NCI-H187 (cell line): Measurements from ENCODE around the gene CCL22.
A peak's percentile ranks its signal among the peaks of the same experiment; 100 is the strongest.
"Not testable (repeated sequence)": the region's sequence is repeated elsewhere in the genome, so short reads cannot be mapped to it uniquely, and the experiment has no call there.

ENCODE experiments used
- DNase-seq, 2 experiments: peaks; one replicate each; lab custom pipeline; 2025; lab: John Stamatoyannopoulos, UW

Gene CCL22

GRCh38 chr16:57358527-57359095, at the start of gene CCL22:
CCL22 (plus strand) TSS chr16:57358783; CDS start chr16:57358817, 34 bp downstream.
- DNase-seq = no peak

GRCh38 chr16:57310801-57311200, 47.8 kb upstream of the CCL22 start:
- no peak for DNase-seq

- DNase-seq = no peak
These were observed 45.1 kb upstream of the CCL22 start for GRCh38 chr16:57313509-57313908.

- no peak for DNase-seq
These were observed 44.3 kb upstream of the CCL22 start for GRCh38 chr16:57314161-57314785.

GRCh38 chr16:57315416-57315815, 43.2 kb upstream of the CCL22 start:
- DNase-seq = no peak

- no peak for DNase-seq
These were observed 42.1 kb upstream of the CCL22 start for GRCh38 chr16:57316390-57317017.

GRCh38 chr16:57318240-57318970, 40.2 kb upstream of the CCL22 start:
- DNase-seq = no peak

GRCh38 chr16:57319646-57320045, 38.9 kb upstream of the CCL22 start:
- DNase-seq = no peak

- DNase-seq = no peak
These were observed 33.8 kb upstream of the CCL22 start for GRCh38 chr16:57324749-57325148.

- DNase-seq = no peak
These were observed 33.1 kb upstream of the CCL22 start for GRCh38 chr16:57325458-57325857.

GRCh38 chr16:57329718-57330327, 28.8 kb upstream of the CCL22 start:
- DNase-seq = no peak

- DNase-seq = no peak
These were observed 27.2 kb upstream of the CCL22 start for GRCh38 chr16:57331355-57331754.

GRCh38 chr16:57333402-57333801, 25.2 kb upstream of the CCL22 start:
- no peak for DNase-seq

- no peak for DNase-seq
These were observed 23.2 kb upstream of the CCL22 start for GRCh38 chr16:57335366-57335765.

GRCh38 chr16:57341062-57341440, 17.5 kb upstream of the CCL22 start:
- DNase-seq = no peak

- DNase-seq = peak in 1 of 2 experiments; percentile 9
These were observed 16.9 kb upstream of the CCL22 start for GRCh38 chr16:57341441-57342303.

- not testable (repeated sequence) for DNase-seq
These were observed 16.0 kb upstream of the CCL22 start for GRCh38 chr16:57342606-57343005.

GRCh38 chr16:57343221-57343620, 15.4 kb upstream of the CCL22 start:
- no peak for DNase-seq

- not testable (repeated sequence) for DNase-seq
These were observed 14.5 kb upstream of the CCL22 start for GRCh38 chr16:57344094-57344493.

GRCh38 chr16:57345021-57345420, 13.6 kb upstream of the CCL22 start:
- DNase-seq = no peak

- DNase-seq = no peak
These were observed 12.8 kb upstream of the CCL22 start for GRCh38 chr16:57345666-57346204.
